Stimulated activated naive CD8-positive, alpha-beta T cell treated with anti-CD3 and anti-CD28 coated beads, Interleukin-15, Interleukin-2, amounts not matched to agents 100 ng/mL and 50 ng/mL, for 24 hours (primary cell): ENCODE data around the gene ADSL.

Experiments
- H3K27ac Mint-ChIP-seq: one replicate; pipeline ENCODE4 v1.8.0; 2021; ENCODE audit warnings: mild to moderate bottlenecking, mixed read lengths
- H3K27me3 Mint-ChIP-seq: one replicate; pipeline ENCODE4 v1.8.0; 2021; ENCODE audit warnings: mixed read lengths
- H3K36me3 Mint-ChIP-seq: one replicate; pipeline ENCODE4 v1.8.0; 2021; ENCODE audit warnings: low read depth, mixed read lengths
- H3K4me1 Mint-ChIP-seq: one replicate; pipeline ENCODE4 v1.8.0; 2021; ENCODE audit warnings: low read depth, mixed read lengths
- H3K4me3 Mint-ChIP-seq: one replicate; pipeline ENCODE4 v1.8.0; 2021; ENCODE audit warnings: mild to moderate bottlenecking, mixed read lengths
- H3K9me3 Mint-ChIP-seq: one replicate; pipeline ENCODE4 v1.8.0; 2021; ENCODE audit warnings: mixed read lengths

The ADSL gene

DNA sequence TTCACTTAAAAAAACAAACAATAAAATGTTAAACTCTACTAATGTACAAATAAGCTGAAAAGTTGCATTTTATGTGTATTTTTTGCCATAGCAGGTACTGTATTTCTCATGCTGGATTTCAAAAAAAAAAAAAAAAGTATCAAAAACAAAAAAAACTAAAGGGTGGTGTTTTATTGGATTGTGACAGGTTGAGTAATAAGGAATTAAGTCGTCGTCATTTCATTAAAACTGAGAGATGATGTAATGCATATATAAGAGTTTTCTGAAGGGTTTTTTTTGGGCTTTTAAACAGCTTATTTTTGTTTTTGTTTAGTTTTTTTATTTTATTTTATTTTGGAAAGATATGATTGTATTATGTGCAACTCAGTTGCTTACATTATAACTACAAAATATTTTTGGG, 10.9 kb upstream of the ADSL start:
- Mint-ChIP-seq H3K36me3 (peaks cover 16% of the 10 kb centered on the region), H3K27ac (no peak overlapping the region), H3K4me1 (peaks cover 72% of the 10 kb centered on the region), H3K27me3 (no peaks in the 10 kb centered on the region), H3K9me3 (no peaks in the 10 kb centered on the region), H3K4me3 (no peak overlapping the region)

DNA sequence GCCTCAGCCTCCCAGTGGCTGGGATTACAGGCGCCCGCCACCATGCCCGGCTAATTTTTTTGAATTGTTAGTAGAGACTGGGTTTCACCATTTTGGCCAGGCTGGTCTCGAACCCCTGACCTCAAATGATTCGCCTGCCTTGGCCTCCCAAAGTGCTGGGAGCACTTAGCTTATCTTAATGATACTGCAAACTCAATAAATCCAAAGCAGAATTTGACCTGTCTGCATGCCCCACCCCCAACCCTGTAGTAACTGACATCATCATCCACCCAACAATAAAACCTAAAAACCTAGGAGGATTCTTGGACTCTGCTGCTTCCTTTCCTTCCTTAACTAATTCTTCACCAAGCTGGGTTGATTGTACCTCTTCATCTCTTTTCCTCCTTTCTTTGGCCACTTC, 6.3 kb upstream of the ADSL start:
- H3K27ac Mint-ChIP-seq, result no peak overlapping the region

DNA sequence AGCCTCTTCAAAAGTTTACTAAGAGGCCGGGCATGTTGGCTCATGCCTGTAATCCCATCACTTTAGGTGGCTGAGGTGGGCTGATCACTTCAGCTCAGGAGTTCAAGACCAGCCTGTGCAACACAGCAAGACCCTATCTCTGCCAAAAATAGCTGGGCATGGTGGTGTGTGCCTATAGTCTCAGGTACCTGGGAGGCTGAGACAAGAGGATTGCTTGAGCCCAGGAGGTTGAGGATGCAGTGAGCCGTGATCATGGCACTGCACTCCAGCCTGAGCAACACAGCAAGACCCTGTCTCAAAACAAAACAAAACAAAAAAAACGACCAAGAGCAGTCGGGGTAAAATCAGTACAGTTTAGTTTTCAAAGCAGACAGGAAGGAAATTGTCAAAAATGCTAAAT, 4.7 kb upstream of the ADSL start:
- Mint-ChIP-seq H3K4me1 (peaks cover 43% of the 10 kb centered on the region), H3K4me3 (no peak overlapping the region), H3K36me3 (peaks cover 4% of the 10 kb centered on the region), H3K27me3 (no peaks in the 10 kb centered on the region), H3K9me3 (no peaks in the 10 kb centered on the region), H3K27ac (no peak overlapping the region)

More for the DNA sequence above, 6.3 kb upstream of the ADSL start:
- H3K36me3 Mint-ChIP-seq, result peaks cover 4% of the 10 kb centered on the region
- H3K27me3 Mint-ChIP-seq, result no peaks in the 10 kb centered on the region
- no peak overlapping the region for H3K4me3 Mint-ChIP-seq
- peaks cover 52% of the 10 kb centered on the region for H3K4me1 Mint-ChIP-seq
- no peaks in the 10 kb centered on the region for H3K9me3 Mint-ChIP-seq

GRCh38 chr22:40342521-40342920, 3.8 kb upstream of the ADSL start:
- no peaks in the 10 kb centered on the region for H3K27me3 Mint-ChIP-seq
- peaks cover 6% of the 10 kb centered on the region for H3K36me3 Mint-ChIP-seq
- peaks cover 43% of the 10 kb centered on the region for H3K4me1 Mint-ChIP-seq
- peak overlapping the region; percentile 43 for H3K27ac Mint-ChIP-seq
- H3K4me3 Mint-ChIP-seq, result no peak overlapping the region
- H3K9me3 Mint-ChIP-seq, result no peaks in the 10 kb centered on the region

DNA sequence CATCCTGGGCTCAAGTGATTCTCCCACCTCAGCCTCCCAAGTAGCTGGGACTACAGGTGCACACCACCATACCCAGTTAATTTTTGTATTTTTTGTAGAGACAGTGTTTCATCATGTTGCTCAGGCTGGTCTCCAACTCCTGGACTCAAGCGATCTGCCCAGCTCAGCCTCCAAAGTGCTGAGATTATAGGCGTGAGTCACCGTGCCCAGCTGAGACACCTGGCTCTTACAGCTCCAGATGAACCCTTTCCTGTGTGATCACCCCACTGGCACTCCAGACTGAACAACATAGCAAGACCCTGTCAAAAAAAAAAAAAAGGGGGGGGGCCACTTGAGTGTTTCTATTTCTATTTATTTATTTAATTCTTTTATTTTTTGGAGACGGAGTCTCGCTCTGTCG, 1.0 kb upstream of the ADSL start:
- peaks cover 51% of the 10 kb centered on the region for H3K4me1 Mint-ChIP-seq
- no peaks in the 10 kb centered on the region for H3K9me3 Mint-ChIP-seq
- no peaks in the 10 kb centered on the region for H3K27me3 Mint-ChIP-seq
- H3K4me3 Mint-ChIP-seq, result peak overlapping the region; percentile 99
- peak overlapping the region; percentile 98 for H3K27ac Mint-ChIP-seq
- H3K36me3 Mint-ChIP-seq, result peaks cover 28% of the 10 kb centered on the region

DNA sequence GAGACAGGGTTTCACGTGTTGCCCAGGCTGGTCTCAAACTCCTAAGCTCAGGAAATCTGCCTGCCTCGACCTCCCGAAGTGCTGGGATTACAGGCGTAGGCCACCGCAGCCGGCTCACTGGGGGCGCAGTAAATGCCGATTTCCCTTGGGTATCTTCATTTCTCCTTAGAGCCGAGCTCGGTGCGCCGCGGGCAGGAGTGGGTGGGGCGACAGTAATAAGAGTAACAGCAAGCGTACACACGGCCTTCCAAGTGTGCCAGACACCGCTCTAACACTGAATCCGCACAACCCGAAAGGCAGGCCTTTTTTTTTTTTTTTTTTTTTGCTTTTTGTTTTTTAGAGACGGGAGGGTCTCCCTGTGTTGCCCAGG, 500 bp upstream of the ADSL start:
- H3K27ac Mint-ChIP-seq, result peak overlapping the region; percentile 98
- peaks cover 50% of the 10 kb centered on the region for H3K4me1 Mint-ChIP-seq
- peak overlapping the region; percentile 99 for H3K4me3 Mint-ChIP-seq
- peaks cover 30% of the 10 kb centered on the region for H3K36me3 Mint-ChIP-seq
- H3K9me3 Mint-ChIP-seq, result no peaks in the 10 kb centered on the region
- H3K27me3 Mint-ChIP-seq, result no peaks in the 10 kb centered on the region

DNA sequence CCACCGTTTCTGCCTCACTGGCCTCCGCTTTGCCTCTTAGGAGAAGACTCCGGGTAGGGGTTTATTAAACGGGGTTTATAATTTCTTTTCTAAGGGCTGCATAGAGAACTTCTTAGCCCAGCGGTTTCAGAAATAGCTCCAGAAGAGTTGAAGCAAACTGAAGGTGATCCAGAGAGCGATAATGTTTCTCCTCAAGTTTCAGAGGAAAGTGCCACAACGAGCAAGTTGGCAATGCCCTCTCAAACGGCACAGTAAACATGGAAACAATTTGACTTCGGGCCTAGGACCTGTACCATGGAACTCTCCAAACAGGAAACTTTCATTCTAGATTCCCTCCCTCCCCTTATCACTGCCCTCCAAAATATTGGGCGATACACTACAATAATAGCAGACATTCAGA, 1.0 kb downstream of the ADSL start:
- peaks cover 35% of the 10 kb centered on the region for H3K36me3 Mint-ChIP-seq
- H3K27me3 Mint-ChIP-seq, result no peaks in the 10 kb centered on the region
- no peaks in the 10 kb centered on the region for H3K9me3 Mint-ChIP-seq
- peak overlapping the region; percentile 98 for H3K27ac Mint-ChIP-seq
- H3K4me3 Mint-ChIP-seq, result peak overlapping the region; percentile 99
- H3K4me1 Mint-ChIP-seq, result peaks cover 42% of the 10 kb centered on the region

- peaks cover 34% of the 10 kb centered on the region for H3K4me1 Mint-ChIP-seq
- H3K27ac Mint-ChIP-seq, result peak overlapping the region; percentile 98
- peak overlapping the region; percentile 99 for H3K4me3 Mint-ChIP-seq
- no peaks in the 10 kb centered on the region for H3K9me3 Mint-ChIP-seq
- peaks cover 42% of the 10 kb centered on the region for H3K36me3 Mint-ChIP-seq
- H3K27me3 Mint-ChIP-seq, result no peaks in the 10 kb centered on the region
These were observed 1.8 kb downstream of the ADSL start for GRCh38 chr22:40348025-40348658.

DNA sequence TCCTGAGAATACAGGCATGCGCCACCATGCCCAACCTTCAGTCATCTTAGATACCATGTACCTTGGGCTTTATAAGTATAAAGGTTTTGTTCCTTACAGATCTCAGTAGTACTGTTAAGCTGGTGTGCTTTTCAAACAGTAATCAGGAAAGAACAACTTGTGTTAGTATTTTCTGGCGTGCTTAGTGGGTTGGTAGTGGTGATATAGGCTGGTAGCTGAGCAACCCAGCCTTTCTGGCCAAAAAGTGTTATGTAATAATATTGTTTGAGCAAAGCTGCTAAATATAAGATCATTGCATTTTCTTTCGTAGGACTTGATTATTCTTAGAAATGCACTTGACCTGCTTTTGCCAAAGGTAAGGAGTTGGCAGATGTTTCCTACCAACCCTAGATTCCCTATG, 6.5 kb downstream of the ADSL start:
- Mint-ChIP-seq H3K4me3 (no peak overlapping the region), H3K36me3 (peaks cover 62% of the 10 kb centered on the region), H3K4me1 (peaks cover 13% of the 10 kb centered on the region), H3K27me3 (no peaks in the 10 kb centered on the region), H3K27ac (no peak overlapping the region), H3K9me3 (no peaks in the 10 kb centered on the region)

GRCh38 chr22:40361100-40361499, 14.8 kb downstream of the ADSL start:
- Mint-ChIP-seq H3K27me3 (no peaks in the 10 kb centered on the region), H3K27ac (no peak overlapping the region), H3K9me3 (no peaks in the 10 kb centered on the region), H3K36me3 (peaks cover 85% of the 10 kb centered on the region), H3K4me3 (no peak overlapping the region), H3K4me1 (no peaks in the 10 kb centered on the region)

DNA sequence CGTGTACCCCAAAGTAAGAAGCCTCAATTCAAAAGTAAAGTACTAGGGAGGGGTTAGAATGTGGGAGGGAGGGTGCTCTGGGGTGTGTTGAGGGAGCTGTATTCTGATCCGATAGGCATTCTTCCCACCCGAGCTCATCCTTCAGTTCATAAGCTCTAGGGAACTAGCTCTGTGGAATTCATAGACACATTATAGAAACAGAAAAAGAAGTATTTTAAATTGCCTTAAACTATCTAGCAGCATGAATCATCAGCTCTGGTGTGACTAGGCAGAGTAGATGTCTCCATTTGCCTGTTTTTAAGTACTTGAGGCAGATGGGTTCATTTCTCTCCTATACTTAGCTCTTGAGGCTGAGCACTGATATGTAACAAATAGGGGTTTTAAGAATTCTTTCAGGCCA, 16.8 kb downstream of the ADSL start:
- H3K4me3 Mint-ChIP-seq, result no peak overlapping the region
- H3K9me3 Mint-ChIP-seq, result no peaks in the 10 kb centered on the region
- H3K27ac Mint-ChIP-seq, result no peak overlapping the region
- H3K4me1 Mint-ChIP-seq, result no peaks in the 10 kb centered on the region
- H3K36me3 Mint-ChIP-seq, result peaks cover 95% of the 10 kb centered on the region
- H3K27me3 Mint-ChIP-seq, result no peaks in the 10 kb centered on the region

GRCh38 chr22:40364431-40364830, 18.1 kb downstream of the ADSL start:
- H3K27ac Mint-ChIP-seq, result no peak overlapping the region
- H3K36me3 Mint-ChIP-seq, result peaks cover 94% of the 10 kb centered on the region
- H3K27me3 Mint-ChIP-seq, result no peaks in the 10 kb centered on the region
- no peaks in the 10 kb centered on the region for H3K4me1 Mint-ChIP-seq
- no peak overlapping the region for H3K4me3 Mint-ChIP-seq
- no peaks in the 10 kb centered on the region for H3K9me3 Mint-ChIP-seq

DNA sequence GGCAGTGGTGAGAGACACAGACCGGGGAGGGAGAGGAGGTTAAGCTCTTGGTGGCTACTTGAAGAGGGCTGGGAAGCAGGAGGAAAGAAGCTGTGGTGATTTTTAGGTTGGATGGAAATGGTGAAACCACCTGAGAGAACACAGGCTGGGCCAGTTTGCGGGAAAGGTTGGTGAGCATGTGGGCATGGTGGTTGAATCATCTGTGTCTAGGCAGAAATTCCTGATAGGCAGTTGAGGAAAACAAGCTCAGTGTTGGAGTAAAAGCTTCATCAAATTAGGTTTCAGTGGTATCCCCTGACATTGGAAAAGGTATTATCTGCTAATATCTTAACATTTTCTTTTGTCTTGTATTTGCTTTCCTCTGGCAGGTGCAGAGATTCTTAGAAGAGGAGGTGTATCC, 19.8 kb downstream of the ADSL start:
- Mint-ChIP-seq H3K27ac (no peak overlapping the region), H3K9me3 (no peaks in the 10 kb centered on the region), H3K27me3 (no peaks in the 10 kb centered on the region), H3K4me3 (no peak overlapping the region), H3K4me1 (peaks cover 1% of the 10 kb centered on the region), H3K36me3 (peaks cover 87% of the 10 kb centered on the region)

DNA sequence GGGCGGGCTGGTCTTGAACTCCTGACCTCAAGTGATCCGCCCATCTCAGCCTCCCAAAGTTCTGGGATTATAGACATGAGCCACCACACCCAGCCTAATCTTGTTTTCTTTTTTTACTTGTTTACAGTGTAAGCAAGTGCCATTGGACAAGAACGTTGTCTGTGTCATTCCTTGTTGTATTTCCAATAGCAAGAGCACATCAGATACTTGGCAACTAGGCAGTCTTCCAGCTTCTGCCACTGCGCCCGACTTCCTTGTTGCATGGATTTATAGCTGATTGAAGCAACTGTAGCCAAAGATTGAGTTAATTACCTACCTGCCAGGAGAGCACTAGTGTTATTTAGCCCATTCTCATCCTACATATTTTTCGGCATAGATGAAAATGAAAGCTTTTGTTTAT, 21.0 kb downstream of the ADSL start:
- Mint-ChIP-seq H3K36me3 (peaks cover 79% of the 10 kb centered on the region), H3K4me1 (peaks cover 12% of the 10 kb centered on the region)

GRCh38 chr22:40368016-40368415, 21.7 kb downstream of the ADSL start:
- Mint-ChIP-seq H3K4me3 (no peak overlapping the region), H3K4me1 (peaks cover 19% of the 10 kb centered on the region), H3K27me3 (no peaks in the 10 kb centered on the region), H3K27ac (peak overlapping the region; percentile 52), H3K9me3 (no peaks in the 10 kb centered on the region), H3K36me3 (peaks cover 76% of the 10 kb centered on the region)

More for the DNA sequence above, 21.0 kb downstream of the ADSL start:
- no peaks in the 10 kb centered on the region for H3K9me3 Mint-ChIP-seq
- peak overlapping the region; percentile 13 for H3K27ac Mint-ChIP-seq
- no peaks in the 10 kb centered on the region for H3K27me3 Mint-ChIP-seq
- H3K4me3 Mint-ChIP-seq, result no peak overlapping the region

DNA sequence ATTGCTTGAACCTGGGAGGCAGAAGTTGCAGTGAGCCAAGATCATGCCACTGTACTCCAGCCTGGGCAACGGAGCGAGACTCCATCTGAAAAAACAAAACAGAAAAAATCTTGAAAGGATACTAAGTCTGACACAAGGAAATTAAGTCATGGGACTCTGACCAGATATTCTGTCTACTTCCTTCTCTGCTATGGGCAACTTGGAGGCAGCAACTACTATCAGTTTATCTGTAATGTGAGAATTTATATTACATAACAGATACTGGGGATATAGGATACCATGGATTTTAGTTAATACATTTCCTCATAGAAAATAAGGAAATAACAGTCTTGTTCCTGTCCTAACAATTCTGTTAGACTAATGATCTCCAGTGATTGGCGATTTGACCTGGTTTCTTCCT, 22.5 kb downstream of the ADSL start:
- Mint-ChIP-seq H3K36me3 (peaks cover 72% of the 10 kb centered on the region), H3K4me1 (peaks cover 23% of the 10 kb centered on the region), H3K9me3 (no peaks in the 10 kb centered on the region), H3K4me3 (no peak overlapping the region), H3K27ac (no peak overlapping the region), H3K27me3 (no peaks in the 10 kb centered on the region)
